Neural progenitor cell (in vitro differentiated cells): ENCODE measurements around the gene GDF9. TPM values are rescaled to one million over a fixed set of nuclear protein-coding genes. Genes with fewer than 3 reads are reported as not detected.

Source experiments
- DNase-seq: peaks from one replicate; pipeline ENCODE4 v3.0.0-alpha.2; 2016; ENCODE audit warnings: low spot score
- H2AFZ ChIP-seq: fragments of 200-600 bp; sonication (generic); replicated peaks from 2 replicates; pipeline ENCODE4 v1.6.1; 2016; ENCODE audit warnings: antibody characterized with exemption
- H3F3A ChIP-seq: fragments of 200-600 bp; sonication (generic); 2 replicates; pipeline ENCODE4 v1.6.1; 2016; ENCODE audit warnings: antibody characterized with exemption, low read depth
- H3K27ac ChIP-seq: fragments of 200-600 bp; sonication (generic); 2 replicates; pipeline ENCODE4 v1.5.1; 2016; ENCODE audit warnings: mild to moderate bottlenecking
- H3K27me3 ChIP-seq: fragments of 200-600 bp; sonication (generic); 2 replicates; pipeline ENCODE4 v1.6.1; 2016; ENCODE audit warnings: mild to moderate bottlenecking, moderate library complexity
- H3K36me3 ChIP-seq: fragments of 200-600 bp; sonication (generic); 2 replicates; pipeline ENCODE4 v1.5.1; 2016
- H3K4me1 ChIP-seq: fragments of 200-600 bp; sonication (generic); 2 replicates; pipeline ENCODE4 v1.6.1; 2016; ENCODE audit warnings: mixed run types
- H3K4me2 ChIP-seq: fragments of 200-600 bp; sonication (generic); 2 replicates; pipeline ENCODE4 v1.6.1; 2016
- H3K4me3 ChIP-seq: fragments of 200-600 bp; sonication (generic); 2 replicates; pipeline ENCODE4 v1.5.1; 2016
- H3K79me2 ChIP-seq: fragments of 200-600 bp; sonication (generic); 2 replicates; pipeline ENCODE4 v1.6.1; 2016; ENCODE audit warnings: low read depth
- H3K9ac ChIP-seq: fragments of 200-600 bp; sonication (generic); 2 replicates; pipeline ENCODE4 v1.6.1; 2016
- H3K9me3 ChIP-seq: fragments of 200-600 bp; sonication (generic); 2 replicates; pipeline ENCODE4 v1.5.1; 2016; ENCODE audit warnings: low read depth
- H4K20me1 ChIP-seq: fragments of 200-600 bp; sonication (generic); 2 replicates; pipeline ENCODE4 v1.6.1; 2016; ENCODE audit warnings: low read depth
- H3K27ac Mint-ChIP-seq: 3 replicates; pipeline ENCODE4 v1.8.0; 2021; ENCODE audit warnings: mixed read lengths
- H3K27me3 Mint-ChIP-seq: 2 replicates; pipeline ENCODE4 v1.8.0; 2022; ENCODE audit warnings: low read depth, mild to moderate bottlenecking, inconsistent platforms, moderate library complexity, mixed read lengths; ENCODE audit not compliant: insufficient read depth
- H3K36me3 Mint-ChIP-seq: 3 replicates; pipeline ENCODE4 v1.8.0; 2021; ENCODE audit warnings: mixed read lengths
- H3K4me1 Mint-ChIP-seq: 3 replicates; pipeline ENCODE4 v1.8.0; 2021; ENCODE audit warnings: mixed read lengths
- H3K4me3 Mint-ChIP-seq: 3 replicates; pipeline ENCODE4 v1.8.0; 2021; ENCODE audit warnings: mild to moderate bottlenecking, moderate library complexity, mixed read lengths
- H3K9me3 Mint-ChIP-seq: 3 replicates; pipeline ENCODE4 v1.8.0; 2020; ENCODE audit warnings: mixed read lengths
- EZH2 ChIP-seq: fragments of 200-600 bp; sonication (generic); IDR thresholded peaks from 2 replicates; pipeline ENCODE4 v1.6.1; 2017; ENCODE audit warnings: antibody characterized with exemption, mild to moderate bottlenecking, moderate library complexity
- EZH2phosphoT487 ChIP-seq: fragments of 200-600 bp; sonication (generic); IDR thresholded peaks from 2 replicates; pipeline ENCODE4 v1.6.1; 2017; ENCODE audit warnings: antibody characterized with exemption
- total RNA-seq: library from RNA; depleted of rRNA; stranded (reverse); fragments of >200 nt; gene quantifications from 2 replicates; pipeline ENCODE4 v1.2.3, GENCODE V29; 2015; ENCODE audit warnings: low replicate concordance
- TF ChIP-seq, protein P1 (sequence below): fragments of 200-600 bp; sonication (generic); IDR thresholded peaks from 2 replicates; pipeline ENCODE4 v1.5.1; 2017; ENCODE audit warnings: antibody characterized with exemption, mild to moderate bottlenecking

Gene GDF9
- total RNA-seq, 1 donor from 2014 or later = 0.82 TPM

DNA sequence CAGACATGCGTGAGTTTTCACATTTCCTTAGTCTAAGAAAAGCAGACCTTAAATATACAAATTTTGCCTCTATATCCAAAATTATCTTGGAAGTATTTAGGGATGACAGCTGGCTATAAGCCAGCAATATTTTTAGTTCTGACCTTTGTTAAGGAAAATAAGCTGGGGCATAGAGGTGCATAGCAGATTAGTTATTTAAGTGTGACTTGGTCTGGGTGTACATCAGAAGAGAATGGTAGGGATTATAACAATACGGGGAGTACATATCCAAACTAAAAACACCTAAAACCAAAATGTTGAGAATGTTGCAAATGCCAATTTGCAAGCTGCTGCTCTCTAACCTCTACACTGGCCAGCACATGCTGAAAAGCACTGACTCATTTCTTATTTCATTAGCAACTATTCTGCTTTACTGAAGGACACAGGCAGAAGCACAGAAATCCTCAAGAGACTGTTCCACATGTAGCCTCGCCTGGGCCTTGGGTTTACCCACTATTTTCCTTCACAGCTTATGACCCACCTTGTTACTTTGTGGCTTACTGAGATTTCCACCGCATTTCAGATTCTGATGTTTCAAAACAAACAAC, 29.5 kb upstream of the GDF9 start:
- no peak overlapping the region for H3K27ac Mint-ChIP-seq
- H3K4me2 ChIP-seq = no peak overlapping the region
- no peaks in the 10 kb centered on the region for H3K9me3 Mint-ChIP-seq
- H3K27ac ChIP-seq = no peak overlapping the region
- H3K4me1 ChIP-seq = no peaks in the 10 kb centered on the region
- H3K27me3 Mint-ChIP-seq = no peaks in the 10 kb centered on the region
- H3K4me3 Mint-ChIP-seq = no peak overlapping the region
- peaks cover 4% of the 10 kb centered on the region for H4K20me1 ChIP-seq
- no peak overlapping the region for H2AFZ ChIP-seq
- TF ChIP-seq EZH2phosphoT487 (no peak), EZH2 (no peak)
- TF ChIP-seq, protein P1, sequence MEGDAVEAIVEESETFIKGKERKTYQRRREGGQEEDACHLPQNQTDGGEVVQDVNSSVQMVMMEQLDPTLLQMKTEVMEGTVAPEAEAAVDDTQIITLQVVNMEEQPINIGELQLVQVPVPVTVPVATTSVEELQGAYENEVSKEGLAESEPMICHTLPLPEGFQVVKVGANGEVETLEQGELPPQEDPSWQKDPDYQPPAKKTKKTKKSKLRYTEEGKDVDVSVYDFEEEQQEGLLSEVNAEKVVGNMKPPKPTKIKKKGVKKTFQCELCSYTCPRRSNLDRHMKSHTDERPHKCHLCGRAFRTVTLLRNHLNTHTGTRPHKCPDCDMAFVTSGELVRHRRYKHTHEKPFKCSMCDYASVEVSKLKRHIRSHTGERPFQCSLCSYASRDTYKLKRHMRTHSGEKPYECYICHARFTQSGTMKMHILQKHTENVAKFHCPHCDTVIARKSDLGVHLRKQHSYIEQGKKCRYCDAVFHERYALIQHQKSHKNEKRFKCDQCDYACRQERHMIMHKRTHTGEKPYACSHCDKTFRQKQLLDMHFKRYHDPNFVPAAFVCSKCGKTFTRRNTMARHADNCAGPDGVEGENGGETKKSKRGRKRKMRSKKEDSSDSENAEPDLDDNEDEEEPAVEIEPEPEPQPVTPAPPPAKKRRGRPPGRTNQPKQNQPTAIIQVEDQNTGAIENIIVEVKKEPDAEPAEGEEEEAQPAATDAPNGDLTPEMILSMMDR = no peak
- H3K27me3 ChIP-seq = no peaks in the 10 kb centered on the region
- H3K36me3 ChIP-seq = peaks cover 28% of the 10 kb centered on the region
- no peak overlapping the region for H3K4me3 ChIP-seq
- H3F3A ChIP-seq = peaks cover 7% of the 10 kb centered on the region
- H3K9ac ChIP-seq = no peak overlapping the region
- no peaks in the 10 kb centered on the region for H3K9me3 ChIP-seq
- peaks cover 9% of the 10 kb centered on the region for H3K79me2 ChIP-seq
- no peak for DNase-seq
- H3K36me3 Mint-ChIP-seq = peaks cover 34% of the 10 kb centered on the region
- H3K4me1 Mint-ChIP-seq = no peaks in the 10 kb centered on the region

DNA sequence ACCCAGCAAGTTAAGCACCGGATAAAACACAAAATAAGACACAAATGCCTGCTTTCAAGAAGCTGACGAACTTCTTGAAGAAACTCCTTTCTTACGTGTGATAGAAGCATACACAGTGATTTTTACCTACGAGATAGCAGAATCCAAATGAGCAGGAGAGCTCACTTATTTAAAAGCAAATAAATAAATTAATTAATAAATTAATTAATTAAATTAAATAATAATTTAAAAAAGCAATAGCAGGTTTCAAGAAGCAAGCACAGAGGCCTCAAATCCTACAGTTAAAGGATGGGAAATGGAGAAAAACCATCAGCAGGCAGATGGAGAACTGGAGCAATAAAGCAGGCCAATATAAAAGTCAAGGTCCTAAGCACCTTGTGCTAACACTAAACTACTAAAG, 24.5 kb upstream of the GDF9 start:
- Mint-ChIP-seq H3K9me3 (no peaks in the 10 kb centered on the region), H3K36me3 (peaks cover 39% of the 10 kb centered on the region), H3K4me3 (no peak overlapping the region), H3K4me1 (peaks cover 9% of the 10 kb centered on the region), H3K27ac (no peak overlapping the region), H3K27me3 (no peaks in the 10 kb centered on the region)
- no peaks in the 10 kb centered on the region for H3K4me1 ChIP-seq
- peaks cover 60% of the 10 kb centered on the region for H3K36me3 ChIP-seq
- no peaks in the 10 kb centered on the region for H3K9me3 ChIP-seq
- no peak overlapping the region for H3K27ac ChIP-seq
- H3K4me3 ChIP-seq = no peak overlapping the region
- no peaks in the 10 kb centered on the region for H3K27me3 ChIP-seq
- peaks cover 4% of the 10 kb centered on the region for H4K20me1 ChIP-seq
- H3F3A ChIP-seq = peaks cover 12% of the 10 kb centered on the region
- no peak overlapping the region for H3K4me2 ChIP-seq
- no peak for TF ChIP-seq EZH2
- TF ChIP-seq EZH2phosphoT487 = no peak
- TF ChIP-seq, protein P1 = no peak
- no peak overlapping the region for H2AFZ ChIP-seq
- DNase-seq = no peak
- no peak overlapping the region for H3K9ac ChIP-seq
- peaks cover 9% of the 10 kb centered on the region for H3K79me2 ChIP-seq

DNA sequence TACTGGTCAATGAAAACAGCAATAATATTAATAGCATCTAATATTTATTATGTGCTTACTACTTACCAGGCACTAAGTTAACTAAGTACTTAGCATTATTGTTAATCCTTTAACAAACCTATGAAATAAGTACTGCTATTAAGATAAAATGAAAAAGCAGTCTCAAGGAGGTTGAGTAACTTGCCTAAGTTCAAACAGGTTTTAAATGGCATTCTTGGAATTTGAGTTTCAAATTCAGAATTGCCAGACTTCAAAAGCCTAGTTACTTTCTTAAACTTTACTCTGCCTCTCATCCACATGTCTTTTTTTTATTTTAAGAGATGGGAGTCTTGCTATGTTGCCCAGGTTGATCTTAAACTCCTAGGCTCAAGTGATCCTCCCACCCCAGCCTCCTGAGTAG, 23.2 kb upstream of the GDF9 start:
- Histone ChIP-seq H3K4me3 (no peak overlapping the region), H3K4me2 (no peak overlapping the region), H3K36me3 (peaks cover 52% of the 10 kb centered on the region), H4K20me1 (peaks cover 4% of the 10 kb centered on the region), H3F3A (peaks cover 19% of the 10 kb centered on the region), H3K9ac (no peak overlapping the region), H3K79me2 (peaks cover under 1% of the 10 kb centered on the region), H3K27me3 (no peaks in the 10 kb centered on the region), H3K4me1 (no peaks in the 10 kb centered on the region), H3K27ac (no peak overlapping the region), H2AFZ (no peak overlapping the region), H3K9me3 (no peaks in the 10 kb centered on the region)
- no peaks in the 10 kb centered on the region for H3K27me3 Mint-ChIP-seq
- H3K36me3 Mint-ChIP-seq = peaks cover 37% of the 10 kb centered on the region
- H3K9me3 Mint-ChIP-seq = no peaks in the 10 kb centered on the region
- no peak overlapping the region for H3K27ac Mint-ChIP-seq
- no peak for TF ChIP-seq EZH2phosphoT487
- TF ChIP-seq, protein P1 = no peak
- TF ChIP-seq EZH2 = no peak
- peaks cover 18% of the 10 kb centered on the region for H3K4me1 Mint-ChIP-seq
- no peak overlapping the region for H3K4me3 Mint-ChIP-seq
- no peak for DNase-seq
